C4-2B (cell line): Measurements from ENCODE around the gene PRKG1.

Experiments
- ZFX ChIP-seq: fragments of 450-650 bp; IDR thresholded peaks from 2 replicates; pipeline ENCODE4 v1.6.1; 2017
- TF ChIP-seq, protein P1 (sequence below): fragments of 450-650 bp; conservative IDR thresholded peaks from 2 replicates; pipeline ENCODE4 v1.5.1; 2017; ENCODE audit warnings: mild to moderate bottlenecking

DNA sequence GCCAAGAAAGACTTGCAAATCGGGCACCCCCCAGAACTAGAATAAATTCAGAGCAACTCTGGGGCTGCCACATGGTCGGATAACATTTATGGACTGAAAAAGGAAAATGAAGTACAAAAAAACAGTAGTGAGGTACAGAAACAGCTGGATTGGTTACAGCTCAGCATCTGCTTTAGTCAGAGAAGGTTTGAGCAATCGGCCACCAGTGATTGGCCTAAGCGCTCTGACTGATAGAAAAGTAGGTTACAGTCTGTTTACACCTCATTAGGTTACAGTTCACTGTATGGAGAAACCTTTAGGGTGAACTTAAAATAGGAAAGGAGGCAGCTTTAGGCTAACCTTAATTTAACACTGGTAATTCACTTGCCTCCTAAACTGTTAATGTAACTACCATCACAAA lies 1137.8 kb downstream of the PRKG1 start:
- TF ChIP-seq, protein P1, sequence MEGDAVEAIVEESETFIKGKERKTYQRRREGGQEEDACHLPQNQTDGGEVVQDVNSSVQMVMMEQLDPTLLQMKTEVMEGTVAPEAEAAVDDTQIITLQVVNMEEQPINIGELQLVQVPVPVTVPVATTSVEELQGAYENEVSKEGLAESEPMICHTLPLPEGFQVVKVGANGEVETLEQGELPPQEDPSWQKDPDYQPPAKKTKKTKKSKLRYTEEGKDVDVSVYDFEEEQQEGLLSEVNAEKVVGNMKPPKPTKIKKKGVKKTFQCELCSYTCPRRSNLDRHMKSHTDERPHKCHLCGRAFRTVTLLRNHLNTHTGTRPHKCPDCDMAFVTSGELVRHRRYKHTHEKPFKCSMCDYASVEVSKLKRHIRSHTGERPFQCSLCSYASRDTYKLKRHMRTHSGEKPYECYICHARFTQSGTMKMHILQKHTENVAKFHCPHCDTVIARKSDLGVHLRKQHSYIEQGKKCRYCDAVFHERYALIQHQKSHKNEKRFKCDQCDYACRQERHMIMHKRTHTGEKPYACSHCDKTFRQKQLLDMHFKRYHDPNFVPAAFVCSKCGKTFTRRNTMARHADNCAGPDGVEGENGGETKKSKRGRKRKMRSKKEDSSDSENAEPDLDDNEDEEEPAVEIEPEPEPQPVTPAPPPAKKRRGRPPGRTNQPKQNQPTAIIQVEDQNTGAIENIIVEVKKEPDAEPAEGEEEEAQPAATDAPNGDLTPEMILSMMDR: no peak
- no peak for TF ChIP-seq ZFX
